Purkinje cell (primary cell): ENCODE data around the gene RABIF. TPM values are rescaled to one million over a fixed set of nuclear protein-coding genes. Genes with fewer than 3 reads are reported as not detected.

Experiments used
- polyA plus RNA-seq: library from polyadenylated mRNA; unstranded; fragments of >200 nt; fragmentation: Nextera tagmentation; gene quantifications from 2 replicates; pipeline ENCODE4 v1.2.1, GENCODE V29; 2014

RABIF gene
- 15.4 and 16.3 TPM in 2 replicates for polyA plus RNA-seq

GRCh38 chr1:202888531-202889360, at the start of gene RABIF:
TSS of gene RABIF (minus strand) at chr1:202889149. CDS start at chr1:202889098, 51 bp downstream.

DNA sequence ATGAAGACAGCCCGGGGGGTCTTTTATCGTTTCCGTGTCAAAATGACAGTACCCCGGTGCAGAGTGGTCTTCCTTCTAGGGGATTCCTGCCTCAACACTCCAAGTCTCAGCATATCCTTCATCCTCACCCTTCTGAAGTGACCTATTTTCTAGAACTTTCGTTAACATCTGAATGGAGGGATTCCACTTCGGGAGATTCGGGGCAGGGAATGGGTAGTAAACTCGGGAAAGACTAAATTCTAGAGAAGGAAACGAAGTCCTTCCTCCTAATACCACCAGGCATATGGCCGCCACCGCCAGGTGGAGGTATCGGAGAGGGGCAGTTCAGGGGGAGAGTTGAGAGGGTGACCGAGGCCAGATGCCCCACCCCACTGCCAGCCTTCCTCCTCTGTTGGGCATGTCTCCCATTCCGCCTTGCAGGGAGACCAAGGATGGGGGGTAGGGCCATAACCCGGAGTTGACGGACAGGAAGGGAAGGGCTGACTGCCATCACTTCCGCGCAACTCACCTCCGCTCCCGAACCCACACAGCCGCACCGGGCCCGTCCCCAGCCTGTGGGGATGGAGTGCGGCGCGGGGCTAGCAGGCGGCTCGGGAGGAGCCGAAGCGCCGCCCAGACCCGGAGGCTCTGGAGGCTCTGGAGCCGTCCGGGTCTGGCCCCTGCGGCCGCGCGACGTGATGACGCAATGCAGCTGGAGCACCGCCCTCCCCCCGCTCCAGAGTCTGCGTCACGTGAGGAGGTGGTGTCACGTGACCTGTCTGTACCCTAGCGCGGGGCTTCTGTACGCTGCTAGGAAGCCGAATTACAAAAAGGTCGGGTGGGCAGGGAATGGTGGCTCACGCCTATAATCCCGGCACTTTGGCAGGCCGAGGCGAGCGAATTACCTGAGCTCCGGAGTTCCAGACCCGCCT, 37.9 kb upstream of the RABIF start, which contains the start of gene KLHL12:
TSS of gene KLHL12 (minus strand) at position 654 of the 911 bp plus-strand sequence. CDS start 2,072 bp downstream, outside the sequence.

Other genes with a start within 250 kb of the RABIF start
- gene SYT2, start 178.7 kb downstream of the RABIF start, polyA plus RNA-seq = 21.8 and 30.2 TPM in 2 replicates
- gene KDM5B, start 80.7 kb downstream of the RABIF start, polyA plus RNA-seq = 13.8 and 17.8 TPM in 2 replicates
- 0.69 TPM in 1 of 2 replicates, not detected in the other for gene PCAT6, start 78.2 kb downstream of the RABIF start, polyA plus RNA-seq
- 55.7 and 60.5 TPM in 2 replicates for gene KLHL12, start 38.1 kb upstream of the RABIF start, polyA plus RNA-seq
- 67.0 and 69.0 TPM in 2 replicates for gene ADIPOR1, start 69.2 kb upstream of the RABIF start, polyA plus RNA-seq
- 80.6 and 117 TPM in 2 replicates for gene CYB5R1, start 78.1 kb upstream of the RABIF start, polyA plus RNA-seq
- 12.0 and 13.0 TPM in 2 replicates for gene TMEM183A, start 118.2 kb upstream of the RABIF start, polyA plus RNA-seq
- gene PPFIA4, start 137.3 kb upstream of the RABIF start, polyA plus RNA-seq = 0.23 and 0.97 TPM in 2 replicates
- gene MYOG, start 196.9 kb upstream of the RABIF start, polyA plus RNA-seq = not detected in 2 replicates
- gene ADORA1, start 238.6 kb upstream of the RABIF start, polyA plus RNA-seq = 1.4 TPM in 1 of 2 replicates, not detected in the other